H1 (cell line): ENCODE data around the gene NLGN4X.

ENCODE experiments used
- POLR2A ChIP-seq, 2 experiments: IDR thresholded peaks; 1 replicate in 1 of 2; 2 replicates in 1 of 2; pipeline ENCODE4 v1.6.1; 2011; ENCODE audit warnings: low read depth in 2 of 2, low read length in 2 of 2, mild to moderate bottlenecking in 2 of 2; ENCODE audit errors: control extremely low read depth in 1 of 2
- TF ChIP-seq, protein P1 (sequence below), 3 experiments: IDR thresholded peaks; 1 replicate in 2 of 3; 2 replicates in 1 of 3; pipeline versions ENCODE4 v1.5.1 to v1.6.1; 2011; ENCODE audit warnings: low read length in 3 of 3, mild to moderate bottlenecking in 3 of 3, inconsistent platforms in 2 of 3, low read depth in 1 of 3, moderate library complexity in 1 of 3; ENCODE audit not compliant: insufficient read depth in 1 of 3; ENCODE audit errors: control extremely low read depth in 1 of 3

GRCh38 chrX:6049132-6049531 is 179.5 kb downstream of the NLGN4X start:
- no peak for TF ChIP-seq POLR2A (IDR thresholded peaks at IDR 0.05; ENCODE audit: control extremely low read depth in 1 of 2, low read depth in 2 of 2, low read length in 2 of 2)
- TF ChIP-seq, protein P1, sequence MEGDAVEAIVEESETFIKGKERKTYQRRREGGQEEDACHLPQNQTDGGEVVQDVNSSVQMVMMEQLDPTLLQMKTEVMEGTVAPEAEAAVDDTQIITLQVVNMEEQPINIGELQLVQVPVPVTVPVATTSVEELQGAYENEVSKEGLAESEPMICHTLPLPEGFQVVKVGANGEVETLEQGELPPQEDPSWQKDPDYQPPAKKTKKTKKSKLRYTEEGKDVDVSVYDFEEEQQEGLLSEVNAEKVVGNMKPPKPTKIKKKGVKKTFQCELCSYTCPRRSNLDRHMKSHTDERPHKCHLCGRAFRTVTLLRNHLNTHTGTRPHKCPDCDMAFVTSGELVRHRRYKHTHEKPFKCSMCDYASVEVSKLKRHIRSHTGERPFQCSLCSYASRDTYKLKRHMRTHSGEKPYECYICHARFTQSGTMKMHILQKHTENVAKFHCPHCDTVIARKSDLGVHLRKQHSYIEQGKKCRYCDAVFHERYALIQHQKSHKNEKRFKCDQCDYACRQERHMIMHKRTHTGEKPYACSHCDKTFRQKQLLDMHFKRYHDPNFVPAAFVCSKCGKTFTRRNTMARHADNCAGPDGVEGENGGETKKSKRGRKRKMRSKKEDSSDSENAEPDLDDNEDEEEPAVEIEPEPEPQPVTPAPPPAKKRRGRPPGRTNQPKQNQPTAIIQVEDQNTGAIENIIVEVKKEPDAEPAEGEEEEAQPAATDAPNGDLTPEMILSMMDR (IDR thresholded peaks at IDR 0.05; ENCODE audit: control extremely low read depth in 1 of 3, insufficient read depth in 1 of 3, low read depth in 1 of 3, low read length in 3 of 3), result no peak
